Aorta (tissue), 5 donors: Measurements from ENCODE around the gene CIB1. TPM values are rescaled to one million over a fixed set of nuclear protein-coding genes. Genes with fewer than 3 reads are reported as not detected.
A peak's percentile ranks its signal among the peaks of the same experiment; 100 is the strongest.

Experiments used
- ATAC-seq: fragments of 200-7000 bp; cut with Tn5 transposase; one replicate; pipeline ENCODE4 v1.9.1; 2022; ENCODE audit warnings: moderate library complexity; ENCODE audit not compliant: low FRiP score
- DNase-seq, 2 donors: peaks; one replicate each; pipeline ENCODE4 v3.0.0-alpha.2; 2020
- H3K27ac ChIP-seq, 2 donors: one replicate each; pipeline ENCODE4 v1.5.1; 2013; ENCODE audit warnings: low read length in 2 of 2, mild to moderate bottlenecking in 2 of 2, moderate library complexity in 2 of 2, control low read depth in 1 of 2, inconsistent platforms in 1 of 2, low read depth in 1 of 2
- H3K27me3 ChIP-seq, 2 donors: one replicate each; pipeline ENCODE4 v1.6.1; 2013; ENCODE audit warnings: control low read depth in 1 of 2, low read length in 1 of 2, mild to moderate bottlenecking in 1 of 2, moderate library complexity in 1 of 2; ENCODE audit not compliant: insufficient read depth in 2 of 2, control insufficient read depth in 1 of 2
- H3K36me3 ChIP-seq, 2 donors: one replicate each; pipeline ENCODE4 v1.6.1; 2013; ENCODE audit warnings: control low read depth in 1 of 2, low read length in 1 of 2, mild to moderate bottlenecking in 1 of 2; ENCODE audit not compliant: insufficient read depth in 2 of 2, control insufficient read depth in 1 of 2
- H3K4me1 ChIP-seq, 2 donors: one replicate each; pipeline ENCODE4 v1.6.1; 2013; ENCODE audit warnings: low read length in 2 of 2, control low read depth in 1 of 2, mild to moderate bottlenecking in 1 of 2, moderate library complexity in 1 of 2; ENCODE audit not compliant: insufficient read depth in 2 of 2, control insufficient read depth in 1 of 2
- H3K4me3 ChIP-seq, 2 donors: one replicate each; pipeline ENCODE4 v1.5.1; 2013; ENCODE audit warnings: low read length in 2 of 2, control low read depth in 1 of 2, mild to moderate bottlenecking in 1 of 2
- H3K9me3 ChIP-seq: one replicate; pipeline ENCODE4 v1.6.1; 2013; ENCODE audit warnings: mild to moderate bottlenecking, low read length; ENCODE audit not compliant: control insufficient read depth
- WGBS, 2 donors: extraction: QIAGEN DNeasy Blood & Tissue Kit; methylation state at CpG; one replicate each; pipeline ENCODE4 v1.1.7; 2013; 5-methylcytosine and 5-hydroxymethylcytosine counted together
- intact Hi-C, 2 donors: fragments of 100-400 bp; cut with DNase I; formaldehyde crosslinking; loops; one replicate each; pipeline versions ENCODE4 v1.14.2 to v1.15.0; 2022
- polyA plus RNA-seq, 2 donors: library from polyadenylated mRNA; stranded (reverse); fragments of 200-250 nt; gene quantifications; one replicate each; pipeline ENCODE4 v1.2.3, GENCODE V29; 2013
- total RNA-seq, 2 donors: library from RNA; stranded (reverse); fragmentation: NEBNext Ultra II Directional; extraction: Animal tissue kit (Norgen Biotek cat#: 25700); gene quantifications; one replicate each; pipeline ENCODE4 v1.2.1, GENCODE V29; 2021
- donor health status: healthy with polysubstance abuse.
- donor health status: Bipolar disorder and iron deficiency.
- donor health status: DM: no; HTN: no; CAD: no.
- donor health status: DM: no; HTN: no; CAD: no.
- donor health status: DM: yes; HTN: yes; CAD: no.

The CIB1 gene
- total and polyA plus RNA-seq, 4 donors: 35.5 to 128 (median 74.4) TPM

DNA sequence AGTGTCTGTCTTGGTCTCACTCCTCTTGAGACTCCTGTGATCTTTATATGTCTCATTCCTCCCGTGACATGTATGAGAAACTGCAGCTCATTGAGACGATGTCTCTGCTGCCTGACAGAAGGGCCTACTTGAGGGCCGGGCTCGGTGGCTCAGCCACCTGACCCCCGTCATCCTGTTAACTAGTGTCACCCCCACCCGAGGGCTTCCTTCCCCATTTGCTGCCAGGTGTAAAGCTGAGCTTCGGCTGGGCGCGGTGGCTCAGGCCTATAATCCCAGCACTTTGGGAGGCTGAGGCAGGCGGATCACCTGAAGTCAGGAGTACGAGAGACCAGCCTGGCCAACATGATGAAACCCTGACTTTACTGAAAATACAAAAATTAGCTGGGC is 19.9 kb downstream of the CIB1 start:
- Histone ChIP-seq H3K4me1 (no peaks in the 10 kb centered on the region), H3K9me3 (no peaks in the 10 kb centered on the region), H3K4me3 (no peak overlapping the region), H3K36me3 (no peaks in the 10 kb centered on the region), H3K27me3 (no peaks in the 10 kb centered on the region), H3K27ac (no peak overlapping the region)
- DNase-seq: peak in 1 of 2 donors; percentile 35
- intact Hi-C loops: no loop called here
- no peak for ATAC-seq
- 94 to 97% methylated on average over 11 of the region's 11 CpGs for whole genome bisulfite sequencing, 2 donors

DNA sequence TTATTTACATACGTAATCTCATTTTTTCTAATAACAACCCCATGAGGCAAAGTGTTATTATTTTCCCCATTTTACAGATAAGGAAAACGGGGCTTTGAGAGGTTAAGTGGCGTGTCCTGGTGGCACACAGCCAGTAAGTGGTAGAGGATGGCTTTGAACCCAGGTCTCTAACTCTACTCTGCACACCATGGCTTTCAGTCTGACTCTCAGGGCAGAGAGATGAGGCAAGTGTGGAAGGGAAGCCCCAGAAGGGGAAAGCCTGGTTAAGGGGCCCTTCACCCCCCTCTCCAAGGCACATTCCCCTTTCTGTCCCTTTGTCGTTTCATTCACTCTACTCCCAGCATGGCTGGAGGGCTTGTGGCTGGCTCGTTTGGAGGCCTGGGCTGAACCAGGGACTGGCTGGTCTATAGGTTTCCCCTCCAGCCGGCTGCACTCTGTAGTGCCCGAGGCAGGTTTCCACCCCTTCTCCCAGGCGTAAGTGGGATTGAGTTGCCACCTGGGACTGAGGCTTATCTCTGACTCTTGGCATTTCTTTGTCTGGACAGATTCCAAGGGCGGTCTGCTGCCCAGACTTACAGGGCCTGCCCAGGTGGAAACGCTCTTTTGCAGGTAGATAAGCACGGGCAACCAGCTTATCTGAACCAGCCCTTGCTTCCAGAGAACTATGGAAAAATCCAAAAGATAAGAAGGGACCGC is 20.5 kb downstream of the CIB1 start:
- intact Hi-C loops: no loop called here
- peak in 1 of 2 donors; percentile 36 for DNase-seq
- Histone ChIP-seq H3K27ac (no peak overlapping the region), H3K4me1 (no peaks in the 10 kb centered on the region), H3K27me3 (no peaks in the 10 kb centered on the region), H3K9me3 (no peaks in the 10 kb centered on the region), H3K36me3 (no peaks in the 10 kb centered on the region), H3K4me3 (no peak overlapping the region)
- no peak for ATAC-seq
- WGBS, 2 donors: 69 to 70% methylated on average over 12 of the region's 12 CpGs

DNA sequence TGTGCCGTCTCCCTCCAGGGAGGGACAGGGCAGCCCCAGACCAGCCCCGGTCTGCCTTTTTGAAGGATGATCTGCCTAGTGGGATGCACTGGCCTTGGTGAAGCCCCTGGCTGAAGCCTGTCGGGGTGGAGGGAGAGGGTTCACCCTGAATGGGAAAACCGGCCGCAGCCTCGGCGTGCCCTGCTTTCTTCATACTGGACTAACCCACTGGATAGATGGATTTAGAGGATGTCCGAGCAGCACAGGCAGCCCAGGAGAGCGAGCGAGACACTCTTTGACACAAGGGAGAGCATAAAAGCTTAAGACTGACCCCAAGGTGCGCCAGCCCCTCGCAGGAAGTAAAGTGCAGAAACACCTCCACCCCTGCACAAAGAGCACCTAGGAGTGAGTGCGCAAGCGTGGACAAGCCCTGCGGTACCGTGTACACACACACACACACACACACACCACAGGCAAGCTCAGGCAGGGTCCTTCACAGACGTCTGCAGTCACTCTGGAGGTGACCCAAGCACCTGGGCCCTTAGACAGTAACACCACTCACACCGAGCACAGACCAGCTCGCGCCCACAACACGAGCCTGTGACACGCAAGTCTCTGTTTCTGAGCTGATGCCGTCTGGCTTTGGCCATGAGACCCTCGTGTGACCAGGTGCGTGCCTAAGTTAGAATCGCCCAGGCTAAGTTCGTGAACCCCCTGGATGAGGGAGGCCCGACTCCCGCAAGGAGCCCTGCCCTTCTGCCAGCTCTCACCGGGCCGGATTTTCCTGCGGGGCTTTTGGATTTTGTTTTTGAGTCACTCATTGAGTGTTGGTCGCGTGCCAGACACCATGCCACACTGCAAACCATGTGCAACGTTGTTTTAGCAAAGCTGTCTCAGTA is 21.3 kb downstream of the CIB1 start:
- WGBS, 2 donors: 76 to 77% methylated on average over 35 of the region's 35 CpGs
- no peaks in the 10 kb centered on the region for H3K36me3 ChIP-seq
- ATAC-seq: peak; percentile 27
- peak in 1 of 2 donors; percentile 49 for DNase-seq
- no peak overlapping the region for H3K27ac ChIP-seq
- no peak overlapping the region for H3K4me3 ChIP-seq
- intact Hi-C loops: no loop called here
- no peaks in the 10 kb centered on the region for H3K4me1 ChIP-seq
- no peaks in the 10 kb centered on the region for H3K27me3 ChIP-seq
- no peaks in the 10 kb centered on the region for H3K9me3 ChIP-seq

DNA sequence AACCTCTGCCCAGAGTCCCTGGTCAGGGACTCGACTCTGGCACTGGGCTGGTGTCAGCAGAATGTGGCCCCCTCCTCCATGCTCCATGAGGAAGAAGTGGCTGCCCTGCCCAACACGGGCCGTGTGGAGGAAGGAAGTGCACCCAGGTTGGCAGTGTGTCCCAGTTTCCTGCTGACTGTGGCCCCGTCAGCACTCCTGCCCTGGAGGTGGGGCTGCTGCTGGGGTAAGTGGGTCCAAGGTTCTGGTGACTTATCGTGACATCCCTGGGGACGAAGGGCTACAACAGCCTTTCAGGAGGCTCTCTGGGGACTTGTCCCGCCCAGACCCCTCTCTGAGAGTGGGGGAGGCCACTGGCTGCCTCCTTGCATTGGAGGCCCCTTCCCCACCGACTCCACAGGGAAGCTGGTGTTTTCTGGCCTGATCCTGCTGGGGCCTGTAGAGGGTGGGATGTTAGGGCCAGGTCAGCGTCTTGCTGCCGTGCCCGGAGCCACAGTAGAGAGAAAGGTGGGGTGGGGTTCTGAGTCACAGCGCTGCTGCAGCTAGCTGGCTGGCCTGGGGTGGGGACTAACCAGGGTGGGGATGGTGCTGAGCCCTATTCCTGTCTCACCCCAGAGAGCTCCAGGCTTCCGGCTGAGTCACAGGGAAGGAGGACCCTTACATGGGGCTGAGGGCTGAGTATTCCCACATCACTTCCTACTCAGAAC is 22.1 kb downstream of the CIB1 start:
- DNase-seq (peak in 1 of 2 donors; percentile 50), ATAC-seq (no peak)
- WGBS, 2 donors: 72% methylated on average over 10 to 13 of the region's 13 CpGs
- H3K4me3 ChIP-seq: no peak overlapping the region
- no peaks in the 10 kb centered on the region for H3K27me3 ChIP-seq
- no peak overlapping the region for H3K27ac ChIP-seq
- H3K4me1 ChIP-seq: no peaks in the 10 kb centered on the region
- intact Hi-C loops: no loop called here
- H3K9me3 ChIP-seq: no peaks in the 10 kb centered on the region
- no peaks in the 10 kb centered on the region for H3K36me3 ChIP-seq

DNA sequence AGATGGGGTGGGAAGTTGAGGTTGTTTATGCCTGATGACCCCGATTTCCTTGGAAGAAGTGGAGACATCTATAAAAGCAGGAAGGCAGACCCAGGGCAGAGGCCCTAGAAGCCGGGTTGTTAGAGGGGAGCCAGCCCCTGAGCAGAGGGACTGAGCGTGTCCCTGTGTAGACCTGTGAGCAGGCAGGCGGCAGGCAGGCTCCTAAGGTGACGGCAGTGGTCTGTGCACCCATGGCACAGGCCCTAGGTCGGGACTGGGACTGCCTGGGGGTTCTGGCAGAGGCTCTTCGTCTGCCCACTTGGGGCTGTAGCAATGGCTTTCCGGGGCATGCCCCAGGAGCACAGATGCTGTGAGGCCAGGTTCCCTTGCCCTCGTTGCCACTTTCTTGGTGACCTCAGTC is 22.7 kb downstream of the CIB1 start:
- 93 to 99% methylated on average over 9 of the region's 9 CpGs for WGBS, 2 donors
- H3K4me1 ChIP-seq: no peaks in the 10 kb centered on the region
- H3K36me3 ChIP-seq: no peaks in the 10 kb centered on the region
- no peak overlapping the region for H3K27ac ChIP-seq
- no peaks in the 10 kb centered on the region for H3K27me3 ChIP-seq
- intact Hi-C loops: no loop called here
- H3K4me3 ChIP-seq: no peak overlapping the region
- DNase-seq (peak in 1 of 2 donors; percentile 35), ATAC-seq (no peak)
- H3K9me3 ChIP-seq: no peaks in the 10 kb centered on the region

DNA sequence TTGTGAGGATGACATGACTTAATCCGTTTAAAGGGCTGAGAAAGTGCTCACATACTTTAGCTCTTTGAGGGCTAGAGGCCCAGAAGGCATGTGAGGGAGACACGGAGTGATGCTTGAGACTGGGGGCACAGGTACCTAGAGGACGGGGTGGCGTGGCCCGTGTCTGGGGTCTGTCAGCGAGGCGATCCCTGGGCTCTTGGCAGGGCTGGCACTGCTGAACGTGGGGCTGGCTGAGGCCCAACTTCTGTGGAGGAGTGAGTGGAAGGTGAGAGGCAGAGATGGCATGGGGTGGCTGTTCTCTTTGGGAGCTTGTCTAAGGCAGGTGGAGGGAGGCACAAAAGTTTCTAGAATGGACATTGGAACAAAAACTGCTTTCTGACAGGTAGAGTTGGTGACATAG is 23.1 kb downstream of the CIB1 start:
- ATAC-seq (no peak), DNase-seq (peak in 1 of 2 donors; percentile 36)
- intact Hi-C loops: no loop called here
- H3K36me3 ChIP-seq: no peaks in the 10 kb centered on the region
- H3K4me3 ChIP-seq: no peak overlapping the region
- H3K27ac ChIP-seq: no peak overlapping the region
- no peaks in the 10 kb centered on the region for H3K9me3 ChIP-seq
- no peaks in the 10 kb centered on the region for H3K27me3 ChIP-seq
- H3K4me1 ChIP-seq: no peaks in the 10 kb centered on the region
- WGBS, 2 donors: 85 to 89% methylated on average over 8 of the region's 8 CpGs

DNA sequence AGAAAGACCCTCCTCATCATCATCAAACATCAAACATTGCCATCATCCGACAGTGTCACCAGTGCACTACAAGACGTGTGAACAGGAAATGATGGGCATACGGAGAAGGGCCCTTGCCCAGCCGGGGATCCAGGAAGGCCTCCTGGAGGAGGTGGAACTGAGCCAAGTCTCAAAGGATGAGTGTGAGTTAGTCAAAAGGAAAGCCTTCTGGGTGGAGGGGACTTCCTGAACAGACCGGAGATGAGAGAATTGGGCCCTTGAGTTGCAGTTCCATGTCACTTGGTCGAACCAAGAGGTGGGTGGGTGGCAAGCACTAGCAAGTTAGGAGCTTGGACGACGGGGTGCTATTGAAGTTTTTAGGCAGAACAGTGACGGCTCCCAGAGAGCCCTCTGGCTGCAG is 24.1 kb downstream of the CIB1 start:
- intact Hi-C loops: no loop called here
- no peak overlapping the region for H3K4me3 ChIP-seq
- ATAC-seq (no peak), DNase-seq (peak in 1 of 2 donors; percentile 24)
- WGBS, 2 donors: 80 to 82% methylated on average over 9 of the region's 9 CpGs
- H3K4me1 ChIP-seq: no peaks in the 10 kb centered on the region
- H3K9me3 ChIP-seq: no peaks in the 10 kb centered on the region
- H3K36me3 ChIP-seq: no peaks in the 10 kb centered on the region
- H3K27ac ChIP-seq: no peak overlapping the region
- no peaks in the 10 kb centered on the region for H3K27me3 ChIP-seq

DNA sequence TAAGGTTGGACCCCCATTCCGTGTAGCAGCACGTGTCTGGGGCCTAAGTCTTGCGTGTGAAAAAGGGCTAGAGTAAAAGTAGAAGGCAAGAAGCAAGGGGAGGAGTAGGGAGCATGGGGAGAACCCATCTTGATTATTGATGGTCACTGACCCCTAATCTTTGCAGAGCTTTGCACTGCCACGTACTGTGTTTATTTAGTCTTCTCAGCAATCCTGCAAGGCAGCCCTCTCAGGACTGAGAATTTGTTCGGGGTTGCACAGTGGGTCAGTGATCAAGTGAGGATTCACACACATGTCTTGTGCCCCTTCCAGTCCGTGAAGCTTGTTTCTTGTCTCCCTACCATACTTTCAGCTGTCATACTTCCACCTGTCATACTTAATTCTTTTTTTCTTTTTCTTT is 25.4 kb downstream of the CIB1 start:
- Histone ChIP-seq H3K4me1 (no peaks in the 10 kb centered on the region), H3K27ac (no peak overlapping the region), H3K27me3 (no peaks in the 10 kb centered on the region), H3K36me3 (no peaks in the 10 kb centered on the region), H3K4me3 (no peak overlapping the region), H3K9me3 (no peaks in the 10 kb centered on the region)
- ATAC-seq (no peak), DNase-seq (peak in 1 of 2 donors; percentile 9)
- intact Hi-C loops: no loop called here
- WGBS, 2 donors: 94 to 96% methylated on average over 6 of the region's 6 CpGs
